HepG2 (cell line): ENCODE data around the gene RMI1. TPM values are rescaled to one million over a fixed set of nuclear protein-coding genes. Genes with fewer than 3 reads are reported as not detected.

Experiments
- ARNT2 ChIP-seq: sonication (generic); formaldehyde crosslinking; IDR thresholded peaks from 2 replicates; pipeline ENCODE4 v1.8.0; 2022; ENCODE audit warnings: mild to moderate bottlenecking, low read depth, missing genetic modification reagents, moderate library complexity
- EHMT2 ChIP-seq: fragments of 200-600 bp; sonication (generic); IDR thresholded peaks from 2 replicates; pipeline ENCODE4 v1.7.0; 2017; ENCODE audit warnings: antibody characterized with exemption, low read depth, low read length, borderline replicate concordance
- NFYB ChIP-seq: sonication (generic); formaldehyde crosslinking; IDR thresholded peaks from 2 replicates; pipeline ENCODE4 v1.4.0; 2020; ENCODE audit warnings: missing genetic modification reagents
- NR2F2 ChIP-seq: IDR thresholded peaks from 2 replicates; pipeline ENCODE4 v1.6.1; 2012; ENCODE audit warnings: low read depth, inconsistent platforms, borderline replicate concordance
- RARG ChIP-seq: sonication (generic); formaldehyde crosslinking; IDR thresholded peaks from 2 replicates; pipeline ENCODE4 v1.4.0; 2020; ENCODE audit warnings: low read depth, mild to moderate bottlenecking, missing genetic modification reagents
- SAP130 ChIP-seq: IDR thresholded peaks from 2 replicates; pipeline ENCODE4 v1.6.1; 2016; ENCODE audit warnings: low read depth
- SNAPC4 ChIP-seq: sonication (generic); formaldehyde crosslinking; IDR thresholded peaks from 2 replicates; pipeline ENCODE4 v1.4.0; 2020; ENCODE audit warnings: mild to moderate bottlenecking, missing genetic modification reagents
- TGIF2 ChIP-seq: IDR thresholded peaks from 2 replicates; pipeline ENCODE4 v1.6.1; 2016; ENCODE audit warnings: control low read depth, missing compliant biosample characterization
- TOPORS ChIP-seq: sonication (generic); formaldehyde crosslinking; IDR thresholded peaks from 2 replicates; pipeline ENCODE4 v1.8.0; 2023; ENCODE audit warnings: mild to moderate bottlenecking, missing genetic modification reagents
- ZBTB49 ChIP-seq: sonication (generic); formaldehyde crosslinking; IDR thresholded peaks from 2 replicates; pipeline ENCODE4 v1.4.0; 2020; ENCODE audit warnings: missing genetic modification reagents, borderline replicate concordance
- ZNF235 ChIP-seq: sonication (generic); formaldehyde crosslinking; IDR thresholded peaks from 2 replicates; pipeline ENCODE4 v1.8.1; 2023; ENCODE audit warnings: mild to moderate bottlenecking, missing genetic modification reagents, borderline replicate concordance
- ZNF567 ChIP-seq: sonication (generic); formaldehyde crosslinking; IDR thresholded peaks from 2 replicates; pipeline ENCODE4 v1.8.1; 2023; ENCODE audit warnings: mild to moderate bottlenecking, missing genetic modification reagents, borderline replicate concordance
- ZNF615 ChIP-seq: sonication (generic); formaldehyde crosslinking; IDR thresholded peaks from 2 replicates; pipeline ENCODE4 v1.5.0; 2020; ENCODE audit warnings: mild to moderate bottlenecking, missing genetic modification reagents, borderline replicate concordance
- polyA plus RNA-seq, 8 experiments: library from polyadenylated mRNA; depleted of rRNA in 3 of 8; stranded (reverse) in 7 of 8; unstranded in 1 of 8; fragments of >200 nt; fragmentation: Illumina TruSeq in 4 of 8; extraction: Trizol in 4 of 8; gene quantifications; 2 replicates each; pipeline versions ENCODE4 v1.2.1 to v1.2.3, GENCODE V29; 2011 to 2016; ENCODE audit warnings: low read depth in 4 of 8, missing spikeins in 1 of 8, mixed read lengths in 1 of 8; ENCODE audit not compliant: insufficient read depth in 1 of 8
- total RNA-seq, 5 experiments: library from RNA; depleted of rRNA; stranded (reverse); fragments of >200 nt; fragmentation: Illumina TruSeq; extraction: Trizol; gene quantifications; 2 replicates each; pipeline ENCODE4 v1.2.3, GENCODE V29; 2016; ENCODE audit warnings: low read depth in 1 of 5
- TF ChIP-seq, protein P1 (sequence below): sonication (generic); formaldehyde crosslinking; IDR thresholded peaks from 2 replicates; pipeline ENCODE4 v1.5.0; 2020; ENCODE audit warnings: mild to moderate bottlenecking, missing genetic modification reagents
- TF ChIP-seq, protein P2 (sequence below): sonication (generic); formaldehyde crosslinking; IDR thresholded peaks from 2 replicates; pipeline ENCODE4 v1.8.0; 2022; ENCODE audit warnings: mild to moderate bottlenecking, missing genetic modification reagents, moderate library complexity
- TF ChIP-seq, protein P3 (sequence below): sonication (generic); formaldehyde crosslinking; IDR thresholded peaks from 2 replicates; pipeline ENCODE4 v1.5.0; 2020; ENCODE audit warnings: missing genetic modification reagents

The RMI1 gene
- total and polyA plus RNA-seq, 2 of the 13 experiments (the other 11 are each of a cell fraction or from before 2014, with no cell fraction given): 0.54 to 3.7 TPM

GRCh38 chr9:83979812-83980394 is 702 bp upstream of the RMI1 start, which contains the start of gene HNRNPK (continued):
- TF ChIP-seq ARNT2: peak; percentile 1; the same call in 1 of the 2 replicates
- TF ChIP-seq ZNF615 (CRISPR knock-in tag): 0 out of 2 replicates have a peak, but pooled peaks have one; percentile 84
- peak; percentile 99 for TF ChIP-seq NFYB (CRISPR knock-in tag)
- TF ChIP-seq SAP130 (CRISPR knock-in tag): no peak
- TF ChIP-seq ZNF235 (CRISPR knock-in tag): no peak
- TF ChIP-seq EHMT2: no peak
- TF ChIP-seq, protein P1, sequence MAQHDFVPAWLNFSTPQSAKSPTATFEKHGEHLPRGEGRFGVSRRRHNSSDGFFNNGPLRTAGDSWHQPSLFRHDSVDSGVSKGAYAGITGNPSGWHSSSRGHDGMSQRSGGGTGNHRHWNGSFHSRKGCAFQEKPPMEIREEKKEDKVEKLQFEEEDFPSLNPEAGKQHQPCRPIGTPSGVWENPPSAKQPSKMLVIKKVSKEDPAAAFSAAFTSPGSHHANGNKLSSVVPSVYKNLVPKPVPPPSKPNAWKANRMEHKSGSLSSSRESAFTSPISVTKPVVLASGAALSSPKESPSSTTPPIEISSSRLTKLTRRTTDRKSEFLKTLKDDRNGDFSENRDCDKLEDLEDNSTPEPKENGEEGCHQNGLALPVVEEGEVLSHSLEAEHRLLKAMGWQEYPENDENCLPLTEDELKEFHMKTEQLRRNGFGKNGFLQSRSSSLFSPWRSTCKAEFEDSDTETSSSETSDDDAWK (CRISPR knock-in tag): no peak
- no peak; the same call in 1 of the 2 replicates for TF ChIP-seq SNAPC4 (CRISPR knock-in tag)
- TF ChIP-seq, protein P2, sequence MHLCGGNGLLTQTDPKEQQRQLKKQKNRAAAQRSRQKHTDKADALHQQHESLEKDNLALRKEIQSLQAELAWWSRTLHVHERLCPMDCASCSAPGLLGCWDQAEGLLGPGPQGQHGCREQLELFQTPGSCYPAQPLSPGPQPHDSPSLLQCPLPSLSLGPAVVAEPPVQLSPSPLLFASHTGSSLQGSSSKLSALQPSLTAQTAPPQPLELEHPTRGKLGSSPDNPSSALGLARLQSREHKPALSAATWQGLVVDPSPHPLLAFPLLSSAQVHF (CRISPR knock-in tag): no peak
- no peak for TF ChIP-seq NR2F2
- peak; percentile 49 for TF ChIP-seq TGIF2
- no peak for TF ChIP-seq RARG
- no peak for TF ChIP-seq ZBTB49 (CRISPR knock-in tag)
- TF ChIP-seq ZNF567 (CRISPR knock-in tag): no peak; the same call in 1 of the 2 replicates
- TF ChIP-seq, protein P3, sequence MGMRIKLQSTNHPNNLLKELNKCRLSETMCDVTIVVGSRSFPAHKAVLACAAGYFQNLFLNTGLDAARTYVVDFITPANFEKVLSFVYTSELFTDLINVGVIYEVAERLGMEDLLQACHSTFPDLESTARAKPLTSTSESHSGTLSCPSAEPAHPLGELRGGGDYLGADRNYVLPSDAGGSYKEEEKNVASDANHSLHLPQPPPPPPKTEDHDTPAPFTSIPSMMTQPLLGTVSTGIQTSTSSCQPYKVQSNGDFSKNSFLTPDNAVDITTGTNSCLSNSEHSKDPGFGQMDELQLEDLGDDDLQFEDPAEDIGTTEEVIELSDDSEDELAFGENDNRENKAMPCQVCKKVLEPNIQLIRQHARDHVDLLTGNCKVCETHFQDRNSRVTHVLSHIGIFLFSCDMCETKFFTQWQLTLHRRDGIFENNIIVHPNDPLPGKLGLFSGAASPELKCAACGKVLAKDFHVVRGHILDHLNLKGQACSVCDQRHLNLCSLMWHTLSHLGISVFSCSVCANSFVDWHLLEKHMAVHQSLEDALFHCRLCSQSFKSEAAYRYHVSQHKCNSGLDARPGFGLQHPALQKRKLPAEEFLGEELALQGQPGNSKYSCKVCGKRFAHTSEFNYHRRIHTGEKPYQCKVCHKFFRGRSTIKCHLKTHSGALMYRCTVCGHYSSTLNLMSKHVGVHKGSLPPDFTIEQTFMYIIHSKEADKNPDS (CRISPR knock-in tag): no peak
- no peak; the same call in 1 of the 2 replicates for TF ChIP-seq TOPORS (CRISPR knock-in tag)
